ENCODE measurements around the gene NFKB2.

DNA sequence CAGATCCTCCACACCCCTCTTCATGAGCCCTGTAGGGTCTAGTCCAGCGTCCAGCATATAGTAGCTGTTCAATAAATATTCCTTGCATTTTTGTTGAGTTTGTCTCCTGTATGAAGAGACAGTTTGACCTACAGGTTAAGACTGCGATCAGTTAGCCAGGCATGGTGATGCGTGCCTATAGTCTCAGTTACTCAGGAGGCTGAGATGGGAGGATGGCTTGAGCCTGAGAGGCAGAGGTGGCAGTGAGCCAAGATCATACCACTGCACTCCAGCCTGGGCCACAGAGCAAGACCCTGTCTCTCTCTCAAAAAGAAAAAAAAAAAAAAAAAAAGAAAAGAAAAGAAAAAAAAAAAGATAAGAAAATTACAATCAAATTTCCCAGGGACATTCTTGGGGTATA, 42.0 kb downstream of the NFKB2 start:
- TF ChIP-seq RARB (CRISPR knock-in tag; IDR thresholded peaks at IDR 0.05), result no peak
- TF ChIP-seq CSRNP3 (CRISPR knock-in tag; IDR thresholded peaks at IDR 0.05), result no peak
- TF ChIP-seq TOX (CRISPR knock-in tag; IDR thresholded peaks at IDR 0.05; ENCODE audit: borderline replicate concordance), result no peak

Measured in SK-N-SH treated with all-trans-retinoic acid at 6 μM for 48 hours (cell line).